Measurements from ENCODE around the gene ADAMTSL1.

DNA sequence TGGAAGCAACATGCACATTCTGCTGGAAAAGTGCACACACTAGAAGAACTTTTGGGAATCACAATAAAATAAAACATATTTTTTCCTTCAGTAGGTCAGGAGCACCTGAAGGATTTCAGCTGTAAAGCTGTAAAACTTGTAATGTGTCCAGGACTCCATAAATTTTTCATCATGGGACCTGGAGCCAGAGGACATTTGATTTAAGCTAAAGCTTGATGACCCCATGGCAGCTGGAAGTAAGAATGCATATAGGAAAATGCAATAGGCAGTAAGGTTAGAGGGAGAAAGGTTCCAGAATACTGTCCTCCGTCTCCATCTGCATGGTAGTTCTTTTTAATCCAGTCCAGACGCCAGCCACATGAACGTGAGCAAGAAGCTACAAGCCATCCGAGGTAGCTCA lies 166.0 kb downstream of the ADAMTSL1 start:
- TF ChIP-seq SP1 (IDR thresholded peaks at IDR 0.05), result no peak
- TF ChIP-seq ARNT (IDR thresholded peaks at IDR 0.05), result no peak
- TF ChIP-seq FOXA1 (IDR thresholded peaks at IDR 0.05), result no peak
- no peak for TF ChIP-seq FOXM1 (IDR thresholded peaks at IDR 0.05; ENCODE audit: borderline replicate concordance)
- no peak for TF ChIP-seq BHLHE40 (IDR thresholded peaks at IDR 0.05; ENCODE audit: borderline replicate concordance)
- TF ChIP-seq ELF4 (IDR thresholded peaks at IDR 0.05), result no peak
- TF ChIP-seq LEF1 (IDR thresholded peaks at IDR 0.05; ENCODE audit: borderline replicate concordance), result no peak
- TF ChIP-seq TARDBP (IDR thresholded peaks at IDR 0.05), result no peak
- TF ChIP-seq FOXK2 (IDR thresholded peaks at IDR 0.05), result no peak

All from HEK293T (cell line).